Measurements from ENCODE around the gene UNC119B. TPM values are rescaled to one million over a fixed set of nuclear protein-coding genes. Genes with fewer than 3 reads are reported as not detected.

The UNC119B gene
- total RNA-seq: 10 to 100 TPM; 16.8 to 23.5 (median 18.1) TPM

DNA sequence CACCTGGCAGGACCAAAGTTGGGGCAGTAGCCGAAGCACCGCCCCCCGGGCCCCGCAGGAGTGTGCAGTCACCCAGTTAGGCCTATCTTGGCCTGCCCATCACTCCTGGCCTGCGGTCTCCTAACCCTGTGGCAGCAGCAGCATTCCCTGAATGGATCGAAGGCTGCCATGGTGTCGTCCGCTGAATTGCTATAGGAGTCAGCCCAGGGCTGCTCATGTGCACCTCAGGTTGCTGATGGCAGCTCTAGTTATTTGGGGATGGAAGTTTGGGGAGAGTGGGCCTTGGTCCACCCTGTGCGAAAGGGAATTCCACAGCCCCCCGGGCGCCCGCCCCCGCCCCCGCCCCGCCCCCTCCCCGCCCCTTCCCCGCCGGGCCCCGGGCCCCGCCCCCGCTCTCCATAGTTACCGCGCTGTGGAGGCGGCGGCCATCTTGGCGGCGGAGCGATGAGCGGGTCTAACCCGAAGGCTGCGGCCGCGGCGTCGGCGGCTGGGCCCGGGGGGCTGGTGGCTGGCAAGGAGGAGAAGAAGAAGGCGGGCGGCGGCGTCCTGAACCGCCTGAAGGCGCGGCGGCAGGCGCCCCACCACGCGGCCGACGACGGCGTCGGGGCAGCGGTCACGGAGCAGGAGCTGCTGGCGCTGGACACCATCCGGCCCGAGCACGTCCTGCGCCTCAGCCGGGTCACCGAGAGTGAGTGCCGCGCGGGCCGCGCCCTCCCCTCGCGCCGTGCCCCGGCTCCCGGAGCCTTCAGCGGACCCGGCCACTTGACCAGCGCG is at the start of gene UNC119B:
TSS of gene UNC119B (plus strand) at position 428 of the 774 bp plus-strand sequence. CDS start at position 445, 17 bp downstream.
- Histone ChIP-seq H3K36me3 (peaks cover 0 to 11% (median 0%) of the 10 kb centered on the region in 3 donors), H3K4me3 (peak within 1 kb of the TSS; percentile 83 to 92 (median 90)), H3K4me1 (peaks cover 0 to 20% (median 2%) of the 10 kb centered on the region in 4 donors), H3K9me3 (no peaks in the 10 kb centered on the region), H3K27me3 (no peaks in the 10 kb centered on the region), H3K27ac (peak within 1 kb of the TSS; percentile 68 to 87 (median 82))
- DNase-seq: peak; percentile 68 to 85 (median 75)
- TF ChIP-seq POLR2A (IDR thresholded peaks at IDR 0.05): peak in 1 of 2 donors; percentile 14
- TF ChIP-seq, protein P1, sequence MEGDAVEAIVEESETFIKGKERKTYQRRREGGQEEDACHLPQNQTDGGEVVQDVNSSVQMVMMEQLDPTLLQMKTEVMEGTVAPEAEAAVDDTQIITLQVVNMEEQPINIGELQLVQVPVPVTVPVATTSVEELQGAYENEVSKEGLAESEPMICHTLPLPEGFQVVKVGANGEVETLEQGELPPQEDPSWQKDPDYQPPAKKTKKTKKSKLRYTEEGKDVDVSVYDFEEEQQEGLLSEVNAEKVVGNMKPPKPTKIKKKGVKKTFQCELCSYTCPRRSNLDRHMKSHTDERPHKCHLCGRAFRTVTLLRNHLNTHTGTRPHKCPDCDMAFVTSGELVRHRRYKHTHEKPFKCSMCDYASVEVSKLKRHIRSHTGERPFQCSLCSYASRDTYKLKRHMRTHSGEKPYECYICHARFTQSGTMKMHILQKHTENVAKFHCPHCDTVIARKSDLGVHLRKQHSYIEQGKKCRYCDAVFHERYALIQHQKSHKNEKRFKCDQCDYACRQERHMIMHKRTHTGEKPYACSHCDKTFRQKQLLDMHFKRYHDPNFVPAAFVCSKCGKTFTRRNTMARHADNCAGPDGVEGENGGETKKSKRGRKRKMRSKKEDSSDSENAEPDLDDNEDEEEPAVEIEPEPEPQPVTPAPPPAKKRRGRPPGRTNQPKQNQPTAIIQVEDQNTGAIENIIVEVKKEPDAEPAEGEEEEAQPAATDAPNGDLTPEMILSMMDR (IDR thresholded peaks at IDR 0.05): no peak

DNA sequence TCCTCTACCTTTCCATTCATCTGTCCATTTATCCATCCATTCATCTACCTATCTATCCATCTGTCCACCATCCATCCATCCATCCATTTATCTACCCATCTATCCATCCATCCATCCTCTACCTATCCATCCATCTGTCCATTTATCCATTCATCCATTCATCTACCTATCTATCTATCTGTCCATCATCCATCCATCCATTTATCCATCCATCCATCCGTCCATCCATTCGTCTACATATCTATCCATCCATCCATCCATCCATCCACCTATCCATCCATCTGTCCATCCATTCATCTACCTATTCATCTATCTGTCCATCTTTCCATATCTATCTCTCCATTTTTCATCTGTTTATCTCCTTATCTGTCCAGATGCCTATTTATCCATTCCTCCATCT is 48.8 kb upstream of the UNC119B start:
- no peak overlapping the region for H3K4me3 ChIP-seq
- H3K4me1 ChIP-seq: no peaks in the 10 kb centered on the region
- no peak for DNase-seq
- no peaks in the 10 kb centered on the region for H3K36me3 ChIP-seq
- TF ChIP-seq, protein P1 (IDR thresholded peaks at IDR 0.05): no peak
- no peak for TF ChIP-seq POLR2A (IDR thresholded peaks at IDR 0.05)
- H3K27me3 ChIP-seq: no peaks in the 10 kb centered on the region
- no peaks in the 10 kb centered on the region for H3K9me3 ChIP-seq
- no peak overlapping the region for H3K27ac ChIP-seq

DNA sequence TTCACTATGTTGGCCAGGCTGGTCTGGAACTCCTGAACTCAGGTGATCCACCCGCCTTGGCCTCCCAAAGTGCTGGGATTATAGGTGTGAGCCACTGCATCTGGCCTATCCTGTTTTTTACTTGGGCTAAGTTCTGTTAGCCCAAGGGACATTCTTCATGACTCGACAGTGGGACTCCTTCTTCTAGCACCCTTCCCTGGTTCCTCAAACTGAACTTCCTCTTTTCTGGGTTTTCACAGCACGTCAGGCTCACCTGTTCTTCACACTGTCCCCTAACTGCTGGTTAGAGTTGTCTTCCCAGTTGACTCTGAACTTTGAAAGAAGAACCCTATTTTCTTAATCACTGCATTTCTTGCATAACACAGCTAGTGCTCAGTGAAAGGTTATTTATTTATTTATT is 47.4 kb upstream of the UNC119B start:
- Histone ChIP-seq H3K27me3 (no peaks in the 10 kb centered on the region), H3K4me1 (no peaks in the 10 kb centered on the region), H3K27ac (no peak overlapping the region), H3K36me3 (no peaks in the 10 kb centered on the region), H3K4me3 (no peak overlapping the region), H3K9me3 (no peaks in the 10 kb centered on the region)
- no peak for DNase-seq
- TF ChIP-seq POLR2A (IDR thresholded peaks at IDR 0.05): no peak
- TF ChIP-seq, protein P1 (IDR thresholded peaks at IDR 0.05): no peak

GRCh38 chr12:120663741-120664140 is 46.5 kb upstream of the UNC119B start:
- TF ChIP-seq, protein P1 (IDR thresholded peaks at IDR 0.05): no peak
- TF ChIP-seq POLR2A (IDR thresholded peaks at IDR 0.05): no peak
- Histone ChIP-seq H3K36me3 (no peaks in the 10 kb centered on the region), H3K27ac (no peak overlapping the region), H3K4me1 (peaks cover 0 to under 1% (median under 1%) of the 10 kb centered on the region in 4 donors), H3K9me3 (no peaks in the 10 kb centered on the region), H3K4me3 (no peak overlapping the region), H3K27me3 (no peaks in the 10 kb centered on the region)
- DNase-seq: no peak

DNA sequence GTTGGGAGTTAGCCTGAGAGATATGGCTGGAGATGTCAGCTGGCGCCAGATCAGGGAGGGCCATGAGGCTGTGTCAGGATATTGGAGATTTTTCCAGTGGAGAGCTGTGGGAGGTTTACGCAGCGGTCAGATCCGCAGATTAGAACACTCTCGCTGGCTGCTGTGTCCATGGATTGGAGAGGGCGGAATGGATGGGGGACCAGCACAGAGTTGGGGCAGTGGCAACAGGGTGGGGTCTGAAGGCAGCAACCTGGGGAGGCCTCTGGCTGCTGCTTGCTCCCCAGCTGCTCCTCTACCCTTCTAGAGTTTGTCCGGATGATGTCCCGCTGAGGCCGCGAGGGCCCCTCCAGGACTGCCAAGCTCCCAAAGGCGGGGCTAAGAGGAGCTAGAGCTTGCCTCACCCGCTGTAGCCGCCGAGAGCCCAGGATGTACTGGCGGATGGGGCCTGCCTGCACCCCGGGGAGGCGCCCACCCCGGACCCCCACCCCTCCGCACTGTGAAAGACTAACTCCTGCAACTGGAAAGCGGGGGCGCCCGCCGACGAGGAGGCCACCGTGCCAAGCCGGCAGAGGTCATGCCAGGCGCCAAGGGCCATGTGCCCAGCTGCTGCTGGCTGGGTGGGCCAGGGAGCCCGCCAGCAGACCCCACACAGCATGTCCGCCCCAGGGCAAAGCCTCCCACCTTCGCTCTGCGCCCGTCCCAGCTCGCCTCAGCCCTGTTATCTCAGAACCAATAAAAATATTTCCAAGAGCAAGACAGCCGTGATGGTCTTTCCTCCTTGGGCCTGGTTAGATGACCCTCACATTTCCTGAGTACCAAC is 43.5 kb upstream of the UNC119B start:
- TF ChIP-seq, protein P1 (IDR thresholded peaks at IDR 0.05): no peak
- no peak for TF ChIP-seq POLR2A (IDR thresholded peaks at IDR 0.05)
- Histone ChIP-seq H3K4me1 (peaks cover 0 to 10% (median 5%) of the 10 kb centered on the region in 4 donors), H3K27me3 (no peaks in the 10 kb centered on the region), H3K4me3 (no peak overlapping the region), H3K27ac (no peak overlapping the region), H3K9me3 (no peaks in the 10 kb centered on the region), H3K36me3 (no peaks in the 10 kb centered on the region)
- DNase-seq: no peak

Measured in Peyer's patch (tissue), 4 donors.